Kidney glomerular epithelial cell (primary cell): ENCODE data around the gene SPDYA.
"Not testable (repeated sequence)": the region's sequence is repeated elsewhere in the genome, so short reads cannot be mapped to it uniquely, and the experiment has no call there.

Experiments
- DNase-seq: peaks from one replicate; lab custom pipeline; 2025; lab: John Stamatoyannopoulos, UW

Gene SPDYA

DNA sequence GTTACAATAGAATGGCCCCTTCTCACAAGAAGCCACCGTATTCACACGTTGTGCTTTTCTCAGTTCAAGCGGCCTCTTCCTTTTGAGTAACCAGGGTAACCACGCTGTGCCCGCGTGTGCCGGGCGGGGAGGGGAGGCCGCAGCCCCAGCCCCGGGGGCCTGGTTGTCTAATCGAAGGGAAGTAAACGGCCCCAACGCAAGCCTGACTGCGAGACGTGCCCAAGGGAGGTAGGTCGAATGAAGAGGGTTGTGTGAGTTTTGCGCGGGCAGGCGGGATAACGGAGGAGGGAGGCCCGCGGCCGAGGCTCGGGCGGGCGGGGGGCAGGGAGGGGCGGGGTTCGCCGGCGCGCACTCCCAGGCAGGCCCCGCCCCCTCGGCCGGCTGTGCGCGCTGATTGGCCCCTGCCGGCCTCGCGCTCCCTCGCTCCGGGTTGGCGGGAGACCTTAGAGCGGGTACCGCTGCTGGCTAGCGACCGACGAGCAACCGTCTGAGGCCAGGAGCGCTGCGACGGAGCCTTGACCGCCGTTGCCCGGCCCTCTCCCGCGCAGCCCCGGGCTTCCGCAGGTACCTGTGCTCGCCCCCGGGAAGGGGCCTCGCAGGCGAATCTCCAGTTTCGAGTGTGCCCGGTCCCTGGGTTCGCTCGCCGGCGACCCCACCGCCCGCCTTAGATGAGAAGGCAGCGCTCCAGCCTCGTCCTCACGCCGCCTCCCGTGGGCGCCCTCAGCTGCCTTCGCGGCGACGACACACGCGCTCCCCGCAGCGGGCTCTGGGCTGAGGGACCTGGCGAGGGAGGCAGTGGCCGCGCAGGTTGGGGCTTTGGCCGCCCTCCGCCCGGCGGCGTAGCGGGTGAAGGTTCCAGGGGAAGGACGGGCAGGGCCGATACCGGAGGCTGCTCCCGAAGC, at the start of gene SPDYA:
SPDYA (plus strand) TSS at position 451 of the 902 bp plus-strand sequence. CDS start 5,181 bp downstream, outside the sequence.
- DNase-seq, result peak; percentile 72

DNA sequence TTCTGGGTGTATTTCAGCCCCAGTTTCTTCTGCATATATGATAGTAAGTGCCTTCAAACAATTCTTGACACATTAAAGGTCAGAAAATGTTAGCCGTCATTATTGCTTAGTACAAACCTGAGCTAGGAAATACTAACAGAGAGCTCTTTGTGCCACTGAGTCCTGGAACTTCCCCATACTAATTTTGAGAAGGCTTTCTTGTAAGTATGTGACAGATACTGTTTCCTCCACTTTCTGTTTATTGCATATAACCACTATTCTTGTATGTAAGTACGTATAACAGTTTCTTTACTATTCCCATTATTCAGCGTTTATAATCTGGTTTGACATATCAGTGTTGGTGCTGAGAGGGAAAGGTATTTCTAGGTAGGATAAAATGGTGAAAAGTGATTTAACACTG, 49.2 kb upstream of the SPDYA start:
- no peak for DNase-seq

DNA sequence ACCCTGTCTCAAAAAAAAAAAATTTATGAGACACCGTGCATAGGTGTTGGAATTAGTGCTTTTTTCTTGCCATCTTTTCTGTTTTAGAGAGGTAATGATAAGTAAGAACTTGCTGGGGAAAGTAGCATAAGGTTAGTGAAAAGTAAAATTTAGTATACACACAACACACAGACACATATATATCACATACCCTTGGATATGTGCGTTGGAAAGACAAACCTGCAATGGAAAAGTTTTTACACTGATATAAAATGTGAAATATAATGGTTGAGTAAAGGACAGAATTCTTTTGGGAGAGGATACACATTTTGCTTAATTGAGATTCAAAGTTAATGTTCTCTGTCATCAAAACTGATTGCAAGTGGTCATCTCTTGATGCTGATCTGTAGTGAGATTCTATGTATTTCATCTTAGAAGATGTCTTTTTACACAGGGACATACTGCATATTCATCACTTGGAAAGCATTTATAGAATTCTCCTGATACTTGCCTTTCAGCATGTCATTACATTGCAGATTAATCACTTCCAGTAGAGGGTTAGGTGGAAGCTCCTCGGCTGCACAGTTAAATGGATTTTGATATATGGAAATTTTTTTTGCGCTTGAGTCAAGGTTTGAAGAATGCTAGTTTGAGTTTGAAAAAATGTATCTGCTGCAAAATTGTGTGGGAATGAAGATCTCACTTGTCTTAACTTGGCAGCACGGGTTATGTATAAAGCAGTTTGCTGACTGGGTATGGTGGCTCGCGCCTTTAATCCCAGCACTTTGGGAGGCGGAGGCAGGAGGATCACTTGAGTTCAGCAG, 45.5 kb upstream of the SPDYA start:
- no peak for DNase-seq

DNA sequence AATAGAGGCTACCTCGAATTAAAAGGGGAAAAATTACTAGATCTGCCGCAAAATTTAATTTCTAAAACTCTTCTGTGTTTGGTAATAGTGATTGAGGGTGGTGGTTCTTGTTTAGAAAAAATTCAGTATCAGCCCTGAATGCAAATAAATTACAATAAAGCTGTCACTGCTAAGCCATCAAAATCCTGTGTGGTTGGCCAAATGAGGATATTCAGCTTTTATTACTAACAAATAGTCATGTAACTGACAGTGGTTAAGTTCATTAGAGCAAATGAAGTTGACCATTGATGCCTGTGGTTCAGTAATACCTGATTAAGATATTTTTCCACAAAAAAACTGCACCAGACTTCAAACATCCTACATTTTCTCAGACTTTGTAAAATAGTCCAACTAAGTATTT, 44.6 kb upstream of the SPDYA start:
- no peak for DNase-seq

DNA sequence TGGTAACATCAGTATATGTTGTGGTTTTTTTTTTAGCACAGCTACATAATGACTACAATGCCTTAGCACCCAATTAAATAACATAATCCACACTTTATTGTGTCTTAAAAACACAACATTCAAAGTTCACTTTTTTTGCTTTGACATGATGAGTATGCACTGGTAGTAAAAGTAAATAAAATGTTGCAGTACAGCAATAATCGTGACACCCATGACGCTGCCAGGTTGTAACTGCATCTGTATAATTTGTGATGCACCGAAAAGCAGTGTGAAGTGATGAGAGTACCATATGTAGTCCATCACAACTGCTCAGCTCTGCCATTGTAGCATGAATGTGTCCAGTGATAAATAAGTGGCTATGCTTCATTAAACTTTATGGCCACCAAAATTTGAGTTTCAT, 43.3 kb upstream of the SPDYA start:
- DNase-seq, result no peak

DNA sequence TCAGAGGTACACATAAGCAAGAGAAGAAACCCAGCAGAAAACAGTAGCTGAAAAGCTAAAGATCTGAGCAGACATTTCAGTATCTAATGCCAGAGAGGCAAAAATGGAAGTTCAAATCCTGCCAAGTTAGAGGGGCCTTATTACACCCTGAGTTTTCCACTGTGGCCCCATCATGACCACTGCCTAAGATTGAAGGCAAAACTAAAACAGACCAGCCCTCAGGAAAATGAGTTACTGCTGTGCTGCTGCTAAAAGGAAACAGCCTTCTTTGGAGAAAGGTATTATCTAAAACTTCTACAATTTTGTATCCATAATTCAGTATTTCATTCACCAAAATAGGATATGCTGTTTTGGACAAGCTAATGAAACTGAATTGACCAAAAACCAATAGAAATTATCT, 42.2 kb upstream of the SPDYA start:
- no peak for DNase-seq

DNA sequence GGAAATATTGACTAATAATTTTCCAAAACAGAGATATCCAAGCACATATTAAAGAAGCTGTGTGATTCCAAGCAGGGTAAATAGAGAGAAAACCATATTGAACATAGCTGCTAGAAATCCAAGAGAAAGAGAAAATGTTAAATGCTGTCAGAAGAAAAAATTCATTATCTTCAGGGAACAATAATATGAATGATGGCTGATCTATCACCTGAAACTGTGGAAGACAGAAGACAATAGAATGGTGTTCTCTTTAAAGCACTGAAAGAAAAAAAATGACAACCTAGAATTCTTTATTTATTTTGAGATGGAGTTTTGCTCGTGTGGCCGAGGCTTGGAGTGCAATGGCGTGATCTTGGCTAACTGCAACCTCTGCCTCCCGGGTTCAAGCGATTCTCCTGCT, 41.7 kb upstream of the SPDYA start:
- DNase-seq, result no peak

DNA sequence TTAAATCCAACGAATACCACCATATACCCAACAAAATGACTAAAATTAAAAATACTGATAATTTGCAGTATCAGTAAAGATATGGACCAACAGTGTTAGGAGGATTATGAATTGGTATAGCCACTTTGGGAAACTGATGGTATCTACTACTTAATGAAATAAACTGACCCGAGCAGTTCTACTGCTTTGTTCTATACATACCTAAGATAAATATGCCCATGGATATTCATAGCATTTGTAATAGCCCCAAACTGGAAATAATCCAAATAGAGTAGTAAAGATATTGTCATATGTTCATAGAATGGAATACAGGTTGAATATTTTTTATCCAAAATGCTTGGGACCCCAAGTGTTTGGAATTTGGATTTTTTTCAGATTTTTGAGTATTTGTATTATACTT, 38.3 kb upstream of the SPDYA start:
- DNase-seq, result no peak

DNA sequence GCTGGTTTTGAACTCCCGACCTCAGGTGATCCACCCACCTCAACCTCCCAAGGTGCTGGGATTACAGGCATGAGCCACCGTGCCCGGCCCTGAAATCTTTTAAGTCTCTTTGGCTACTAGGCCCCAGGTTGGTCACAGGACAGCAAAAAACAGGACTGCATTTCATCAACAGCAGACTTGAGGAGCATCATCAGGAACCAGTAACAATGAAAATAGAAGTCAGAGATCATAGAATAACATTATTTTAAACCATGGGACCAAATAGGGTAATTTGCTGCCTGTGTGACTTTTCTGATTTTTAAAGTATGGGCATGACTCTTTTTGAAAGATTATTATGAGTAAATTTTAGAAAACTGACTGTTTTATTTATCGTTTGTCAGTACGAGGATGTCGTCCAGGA, 34.2 kb upstream of the SPDYA start:
- no peak for DNase-seq

DNA sequence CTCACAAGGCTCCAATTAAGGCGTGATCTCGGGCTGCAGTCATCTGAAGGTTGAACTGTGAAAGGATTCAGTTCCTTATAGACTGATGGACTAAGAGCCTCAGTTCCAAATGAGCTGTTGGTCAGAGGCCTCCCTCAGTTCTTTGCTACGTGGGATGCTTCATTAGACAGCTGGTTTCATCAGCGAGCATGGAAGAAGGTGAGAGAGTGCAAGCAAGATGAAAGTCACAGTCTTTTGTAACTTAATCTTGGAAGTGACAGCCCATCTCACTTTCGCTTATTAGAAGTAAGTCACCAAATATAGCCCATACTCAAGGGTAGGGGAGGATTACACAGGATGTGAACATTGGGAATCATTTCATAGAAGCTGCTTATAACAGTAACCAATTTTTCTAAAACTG, 32.2 kb upstream of the SPDYA start:
- no peak for DNase-seq

DNA sequence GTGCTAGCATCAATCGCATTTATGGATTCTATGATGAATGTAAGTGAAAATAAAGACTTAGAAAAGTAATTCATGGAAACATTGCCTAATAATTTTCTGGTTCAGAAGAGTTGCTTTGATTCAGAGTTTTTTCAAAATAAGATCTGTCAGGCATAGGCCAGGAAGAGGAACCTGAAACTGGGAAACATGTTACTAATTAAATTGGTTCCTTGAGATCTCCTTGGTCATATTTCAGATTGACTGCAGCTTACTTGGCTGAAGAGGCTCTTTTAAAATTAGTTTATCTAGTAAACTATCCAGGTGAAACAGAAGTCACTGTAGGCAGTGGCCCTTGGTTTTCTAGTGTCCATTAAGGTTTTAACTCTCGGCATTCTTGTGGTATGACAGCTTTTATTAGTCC, 31.6 kb upstream of the SPDYA start:
- no peak for DNase-seq

DNA sequence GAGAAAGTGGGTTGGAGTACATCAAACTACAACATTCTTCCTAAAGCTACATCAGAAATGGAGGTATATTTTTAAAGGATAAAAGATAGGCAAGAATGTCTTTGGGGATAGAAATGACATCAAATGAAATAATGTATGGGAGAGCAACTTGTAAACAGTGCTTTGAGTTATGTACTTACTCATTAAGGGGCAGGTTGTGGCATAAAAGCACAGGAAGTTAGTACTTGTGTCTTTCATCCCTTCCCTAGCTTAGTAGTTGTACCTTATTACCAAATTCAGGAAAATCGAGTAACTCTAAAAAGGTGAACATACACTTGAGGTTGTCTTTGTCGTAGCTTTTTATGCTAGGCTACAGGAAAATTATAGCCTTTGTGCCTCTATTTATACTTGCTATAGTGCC, 30.1 kb upstream of the SPDYA start:
- no peak for DNase-seq

DNA sequence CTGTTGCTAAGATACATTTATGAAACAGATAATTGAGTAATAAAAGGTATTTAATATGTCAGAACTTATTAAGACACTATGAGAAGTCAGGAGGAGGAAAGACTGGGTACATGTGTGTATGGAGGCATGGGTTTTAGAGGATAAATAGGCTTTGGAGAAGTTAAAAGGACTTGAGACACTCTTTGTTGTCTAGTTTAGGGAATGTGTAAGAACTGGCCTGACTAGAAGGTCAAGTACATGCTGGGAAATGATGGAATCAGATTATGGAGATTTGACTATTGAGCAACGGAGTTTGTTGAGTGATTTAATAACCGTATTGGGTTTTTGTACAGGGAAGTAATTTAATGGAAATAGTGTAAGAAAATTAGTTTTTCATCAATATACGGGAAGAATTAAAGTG, 28.2 kb upstream of the SPDYA start:
- no peak for DNase-seq

DNA sequence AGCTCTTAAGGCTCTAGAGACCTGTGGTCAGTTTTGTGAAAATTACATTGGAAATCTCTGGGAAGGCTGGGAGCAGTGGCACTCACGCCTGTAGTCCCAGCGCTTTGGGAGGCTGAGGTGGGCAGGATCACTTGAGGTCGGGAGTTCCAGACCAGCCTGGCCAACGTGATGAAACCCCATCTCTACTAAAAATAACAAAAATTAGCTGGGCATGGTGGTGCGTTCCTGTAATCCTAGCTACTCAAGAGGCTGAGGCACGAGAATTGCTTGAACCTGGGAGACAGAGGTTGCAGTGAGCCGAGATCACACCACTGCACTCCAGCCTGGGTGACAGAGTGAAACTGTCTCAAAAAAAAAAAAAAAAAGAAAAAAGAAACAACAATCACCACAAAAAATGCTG, 26.1 kb upstream of the SPDYA start:
- DNase-seq, result not testable (repeated sequence)

DNA sequence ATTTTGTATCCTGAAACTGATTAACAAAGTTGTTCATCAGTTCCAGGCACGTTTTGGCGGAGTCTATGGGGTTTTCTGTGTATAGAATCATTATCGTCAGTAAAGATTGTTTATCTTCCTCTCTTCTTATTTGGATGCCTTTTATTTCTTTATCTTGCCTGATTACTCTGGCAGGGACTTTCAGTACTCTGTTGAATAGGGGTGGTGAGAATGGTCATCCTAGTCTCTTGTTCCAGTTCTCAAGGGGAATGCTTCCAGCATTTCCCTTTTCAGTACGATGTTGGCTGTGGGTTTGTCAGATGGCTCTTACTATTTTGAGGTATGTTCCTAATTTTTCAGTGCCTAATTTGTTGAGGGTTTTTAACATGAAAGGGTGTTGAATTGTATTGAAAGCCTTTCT, 14.0 kb upstream of the SPDYA start:
- DNase-seq, result no peak

DNA sequence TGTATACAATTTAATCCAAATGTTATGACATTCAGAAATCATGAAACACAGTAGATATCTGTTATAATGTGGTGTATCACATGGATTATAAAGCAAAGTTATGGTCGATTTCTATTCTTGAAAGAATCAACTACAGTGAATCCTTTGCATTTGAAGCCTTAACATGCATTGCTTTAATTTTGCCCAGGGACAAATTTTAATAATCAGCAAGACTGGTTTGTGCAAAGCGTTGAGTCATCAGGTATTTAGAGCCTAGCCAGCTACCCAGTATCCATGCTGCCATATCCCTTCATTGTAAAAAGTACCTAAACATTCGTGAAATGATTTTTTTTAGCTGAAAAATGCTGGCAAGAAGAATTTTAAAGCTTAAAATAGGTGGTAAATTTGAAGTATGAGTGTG, 8.9 kb upstream of the SPDYA start:
- no peak for DNase-seq

DNA sequence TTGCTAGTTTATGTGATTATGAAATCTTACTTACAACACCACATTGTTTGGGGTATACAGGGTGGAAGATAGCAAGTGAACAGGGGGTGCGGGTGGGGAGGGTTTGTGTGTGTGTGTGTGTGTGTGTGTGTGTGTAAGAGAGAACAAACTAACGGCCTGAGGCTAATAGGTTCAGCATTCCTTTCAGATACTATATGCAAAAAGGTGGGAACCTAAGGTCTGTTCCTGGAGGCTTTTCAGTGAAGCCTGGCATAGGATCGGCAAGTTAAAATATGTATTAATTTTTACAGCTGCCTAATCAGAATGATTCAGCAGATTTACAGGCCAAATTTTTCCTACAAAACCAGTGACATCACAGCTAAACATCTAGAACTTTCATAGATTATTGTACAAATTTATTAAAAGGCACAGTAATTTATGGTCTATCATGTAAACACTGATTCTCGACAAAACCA, 7.6 kb upstream of the SPDYA start:
- DNase-seq, result no peak

DNA sequence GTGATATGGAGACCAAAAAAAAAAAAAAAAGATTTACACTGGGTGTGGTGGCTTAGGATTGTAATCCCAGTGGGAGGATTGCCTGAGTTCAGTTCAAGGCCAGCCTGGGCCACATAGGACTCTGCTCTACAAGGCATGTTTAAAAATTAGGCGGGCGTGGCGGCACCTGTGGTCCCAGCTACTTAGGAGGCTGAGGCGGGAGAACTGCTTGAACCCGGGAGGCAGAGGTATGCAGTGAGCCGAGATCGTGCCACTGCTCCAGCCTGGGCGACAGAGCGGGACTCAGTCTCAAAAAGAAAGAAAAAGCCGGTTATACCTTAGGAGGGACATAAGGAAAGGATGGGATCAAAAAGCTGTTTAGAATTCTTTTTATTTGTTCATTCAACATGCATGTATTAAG, 707 bp upstream of the SPDYA start:
- no peak for DNase-seq

DNA sequence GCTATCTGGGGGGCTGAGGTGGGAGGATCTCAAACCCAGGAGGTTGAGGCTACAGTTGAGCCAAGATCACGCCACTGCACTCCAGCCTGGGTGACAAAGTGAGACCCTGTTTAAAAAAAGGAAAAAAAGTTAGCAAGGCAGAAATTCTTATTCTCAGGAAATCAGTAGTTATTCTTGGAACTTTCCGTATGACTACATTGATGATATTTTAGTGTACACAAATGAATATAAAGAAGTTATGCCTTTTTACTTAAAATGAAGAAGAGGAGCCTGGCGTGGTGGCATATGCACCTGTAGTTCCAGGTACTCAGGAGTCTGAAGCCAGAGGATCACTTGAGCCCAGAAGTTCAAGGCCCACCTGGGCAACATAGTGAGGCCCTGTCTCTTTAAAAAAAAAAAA, 7.4 kb downstream of the SPDYA start:
- no peak for DNase-seq

DNA sequence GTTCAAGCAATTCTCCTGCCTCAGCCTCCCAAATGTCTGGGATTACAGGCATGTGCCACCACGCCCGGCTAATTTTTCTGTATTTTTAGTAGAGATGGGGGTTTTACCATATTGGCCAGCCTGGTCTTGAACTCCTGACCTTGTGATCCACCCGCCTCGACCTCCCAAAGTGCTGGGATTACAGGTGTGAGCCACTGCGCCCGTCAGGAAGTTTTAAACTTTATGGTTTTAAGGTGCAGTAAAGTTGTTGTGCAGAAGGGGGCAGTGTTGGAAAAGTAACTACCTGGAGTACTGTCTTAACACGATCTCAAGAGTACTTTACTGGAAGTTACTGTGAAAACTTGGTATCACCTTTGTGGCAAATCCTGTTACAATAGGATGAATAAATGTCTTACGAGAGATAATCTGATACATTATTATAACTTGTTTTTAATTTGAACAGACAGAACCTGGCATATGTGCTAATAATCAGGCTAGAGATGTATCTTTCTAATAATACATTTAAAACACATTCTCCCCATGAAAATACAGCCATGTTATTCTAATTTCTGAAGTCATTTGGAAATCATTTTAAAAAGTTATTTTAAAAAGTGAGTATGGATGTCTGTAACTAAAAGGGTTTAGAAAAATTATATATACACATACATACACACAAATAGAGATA, 10.8 kb downstream of the SPDYA start:
- peak; percentile 40 for DNase-seq

DNA sequence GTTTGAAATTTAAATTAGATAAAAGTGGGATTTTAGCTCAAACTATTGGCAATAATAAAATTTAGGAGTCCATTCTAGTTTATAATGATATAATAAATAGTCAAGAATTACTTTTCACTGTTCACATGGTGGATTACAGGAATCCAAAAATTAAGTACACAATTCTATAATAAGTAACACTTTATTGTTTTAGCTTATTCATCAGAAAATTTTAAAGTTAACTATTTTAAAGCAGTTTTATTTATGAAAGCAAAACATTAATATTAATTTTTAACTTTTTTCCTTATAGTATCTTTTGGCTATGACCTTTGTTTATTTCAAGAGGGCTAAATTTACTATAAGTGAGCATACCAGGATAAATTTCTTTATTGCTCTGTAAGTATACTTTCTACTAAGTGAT, 11.4 kb downstream of the SPDYA start:
- no peak for DNase-seq

DNA sequence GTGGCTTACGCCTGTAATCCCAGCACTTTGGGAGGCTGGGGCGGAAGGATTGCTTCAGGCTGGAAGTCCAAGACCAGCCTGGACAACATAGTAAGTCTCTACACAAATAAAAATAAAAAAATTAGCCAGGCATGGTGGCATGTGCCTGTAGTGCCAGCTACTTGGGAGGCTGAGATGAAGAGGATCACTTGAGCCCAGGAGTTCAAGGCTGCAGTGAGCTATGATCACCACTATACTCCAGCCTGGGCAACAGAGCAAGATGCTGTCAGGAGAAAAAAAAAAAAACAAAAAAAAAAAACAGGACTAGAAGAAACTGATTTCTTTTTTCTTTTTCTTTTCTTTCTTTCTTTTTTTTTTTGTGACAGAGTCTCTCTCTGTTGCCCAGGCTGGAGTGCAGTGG, 13.6 kb downstream of the SPDYA start:
- DNase-seq, result no peak

DNA sequence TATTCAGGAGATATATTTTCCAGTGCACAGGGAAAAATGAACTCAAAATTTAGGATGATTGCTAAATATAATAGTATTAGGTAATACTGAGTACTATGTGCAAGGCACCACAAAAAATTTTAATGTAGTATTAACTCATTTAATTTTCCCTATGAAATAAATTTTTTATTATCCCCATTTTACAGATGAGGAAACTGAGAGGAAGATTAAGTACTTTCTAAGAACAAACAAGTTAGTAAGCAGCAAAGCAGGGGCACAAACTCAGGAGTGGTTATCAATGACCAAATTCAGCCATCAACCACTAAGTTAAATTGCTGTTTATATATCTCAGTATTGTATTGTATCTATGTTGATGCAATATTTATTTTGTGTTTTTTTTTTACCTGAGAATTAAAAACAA, 14.2 kb downstream of the SPDYA start:
- no peak for DNase-seq
